Stimulated activated CD8-positive, alpha-beta memory T cell treated with anti-CD3 and anti-CD28 coated beads, Interleukin-4, amount 100 ng/mL, for 48 hours (primary cell): ENCODE data around the gene FAM72A.
"Not testable (repeated sequence)": the region's sequence is repeated elsewhere in the genome, so short reads cannot be mapped to it uniquely, and the experiment has no call there.

ENCODE experiments used
- DNase-seq: peaks from one replicate; pipeline ENCODE4 v3.0.0-alpha.2; 2020

FAM72A gene

GRCh38 chr1:206215600-206216392 lies 13.2 kb upstream of the FAM72A start:
- DNase-seq: not testable (repeated sequence)

DNA sequence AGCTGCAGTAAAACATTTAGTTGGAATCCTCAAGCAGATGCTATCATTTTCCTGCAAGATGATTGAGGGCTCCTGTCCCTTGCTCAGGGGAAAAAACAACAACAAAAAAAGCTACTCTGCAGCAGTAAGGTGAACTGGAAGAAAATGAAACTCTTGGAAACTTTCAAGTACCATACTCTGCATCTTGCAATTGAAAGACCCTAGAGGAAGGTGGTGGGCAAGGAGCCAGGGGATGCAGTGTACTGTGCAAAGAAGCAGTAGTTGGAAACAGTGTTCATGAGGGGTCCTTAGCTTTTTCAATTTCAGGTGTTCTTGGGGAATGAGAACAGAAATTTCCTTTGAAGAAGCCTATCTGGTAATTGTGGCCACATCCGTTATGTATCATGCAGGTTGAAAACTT lies 8.2 kb upstream of the FAM72A start:
- not testable (repeated sequence) for DNase-seq

DNA sequence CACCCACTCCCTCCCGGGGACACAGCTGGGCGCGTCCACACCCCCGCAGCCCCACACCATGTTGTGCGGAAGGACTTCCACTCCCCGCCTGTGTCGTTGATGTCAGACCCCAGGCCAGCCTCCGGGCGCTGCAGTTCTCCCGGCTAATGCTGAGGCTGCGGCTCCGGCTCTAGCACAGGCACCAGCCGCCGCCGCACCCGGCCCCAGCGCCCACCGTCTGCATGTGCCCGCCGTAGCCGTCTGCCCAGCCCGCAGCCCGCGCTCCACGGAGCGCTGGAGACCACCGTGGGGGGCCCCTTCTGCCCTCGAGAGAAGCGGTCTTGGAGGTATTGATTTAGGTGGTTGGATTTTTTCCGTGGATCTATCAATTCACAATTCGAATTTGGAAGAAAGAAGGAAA lies 2.9 kb upstream of the FAM72A start:
- DNase-seq: peak; percentile 25

DNA sequence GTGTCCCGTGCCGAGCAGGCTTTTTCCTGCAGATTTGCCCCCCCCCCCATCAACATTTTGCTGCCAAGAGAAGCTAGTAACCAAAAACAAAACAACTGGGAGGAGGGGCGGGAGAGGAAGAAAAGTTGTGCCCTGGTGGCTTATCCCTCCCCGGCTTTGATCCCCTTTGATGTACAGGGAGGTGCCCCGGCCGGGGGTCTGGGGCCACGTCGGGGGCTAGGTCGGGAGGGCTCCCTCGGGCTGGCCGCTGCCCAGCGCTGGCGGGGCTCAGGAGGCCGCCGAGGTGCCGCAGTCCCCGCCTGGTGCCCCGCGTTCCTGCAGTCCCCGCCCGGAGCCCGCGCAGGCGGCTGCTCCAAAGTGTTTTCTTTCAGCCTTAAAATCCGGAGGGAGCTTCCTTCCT lies 2.2 kb upstream of the FAM72A start:
- peak; percentile 24 for DNase-seq

DNA sequence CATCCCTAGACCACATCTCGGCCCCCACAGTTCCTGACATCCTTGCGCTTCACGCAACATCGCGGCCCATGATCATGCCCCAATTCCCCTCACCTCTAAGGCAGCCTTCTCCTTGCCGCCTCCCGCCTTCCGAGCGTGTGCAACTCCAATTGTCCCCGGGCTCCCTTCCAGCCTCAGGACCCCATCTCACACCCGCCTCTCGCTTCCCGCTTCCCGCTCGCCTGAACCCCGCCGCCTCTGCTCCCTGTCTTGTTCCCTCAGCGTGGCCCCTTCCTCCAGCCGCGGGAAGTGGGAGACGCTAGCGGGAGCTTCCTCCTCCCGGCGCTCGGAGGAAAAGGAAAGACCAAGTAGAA lies 1.5 kb upstream of the FAM72A start:
- DNase-seq: peak; percentile 25

DNA sequence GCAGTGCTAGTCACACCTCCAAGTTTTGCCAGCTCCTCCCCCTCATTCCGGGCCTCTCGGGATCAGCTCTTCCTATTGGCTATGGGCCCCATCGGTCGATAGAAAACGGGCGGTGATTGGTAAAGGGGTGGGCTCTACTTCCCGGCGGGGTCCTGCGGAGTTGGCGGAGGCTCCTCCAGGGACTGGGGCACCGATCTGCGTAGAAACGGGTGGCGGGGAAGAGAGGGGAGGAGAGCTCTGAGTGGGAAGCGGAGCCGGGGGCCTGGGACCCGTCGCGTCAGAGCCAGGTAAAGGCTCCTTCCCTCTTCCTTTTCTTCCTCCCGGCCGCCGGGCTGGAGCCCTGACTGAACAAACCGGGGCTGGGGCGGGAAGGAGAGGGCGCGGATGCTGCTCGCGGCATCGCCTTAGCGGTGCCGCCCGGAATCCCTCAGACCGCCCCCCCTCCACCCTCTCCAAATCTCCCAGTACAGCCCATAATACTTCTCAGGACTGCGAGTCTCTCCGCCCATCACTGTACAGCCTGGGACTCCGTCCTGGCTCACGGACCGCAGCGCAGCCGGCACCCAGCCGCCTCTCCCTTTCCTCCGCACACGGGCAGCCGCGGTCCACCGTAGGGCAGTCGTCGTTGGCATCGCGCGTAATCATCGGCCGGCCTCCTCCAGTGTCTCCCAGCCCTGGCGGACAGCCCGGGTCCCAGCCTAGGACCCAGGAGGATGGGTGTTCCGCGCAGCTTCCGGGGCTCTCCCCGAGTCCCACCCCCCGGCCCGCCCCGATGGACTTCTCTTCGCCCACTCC lies 922 bp upstream of the FAM72A start, which contains the start of gene SRGAP2:
SRGAP2 (plus strand) TSS at position 178 of the 795 bp plus-strand sequence. CDS start 2,430 bp downstream, outside the sequence.
- peak; percentile 65 for DNase-seq

DNA sequence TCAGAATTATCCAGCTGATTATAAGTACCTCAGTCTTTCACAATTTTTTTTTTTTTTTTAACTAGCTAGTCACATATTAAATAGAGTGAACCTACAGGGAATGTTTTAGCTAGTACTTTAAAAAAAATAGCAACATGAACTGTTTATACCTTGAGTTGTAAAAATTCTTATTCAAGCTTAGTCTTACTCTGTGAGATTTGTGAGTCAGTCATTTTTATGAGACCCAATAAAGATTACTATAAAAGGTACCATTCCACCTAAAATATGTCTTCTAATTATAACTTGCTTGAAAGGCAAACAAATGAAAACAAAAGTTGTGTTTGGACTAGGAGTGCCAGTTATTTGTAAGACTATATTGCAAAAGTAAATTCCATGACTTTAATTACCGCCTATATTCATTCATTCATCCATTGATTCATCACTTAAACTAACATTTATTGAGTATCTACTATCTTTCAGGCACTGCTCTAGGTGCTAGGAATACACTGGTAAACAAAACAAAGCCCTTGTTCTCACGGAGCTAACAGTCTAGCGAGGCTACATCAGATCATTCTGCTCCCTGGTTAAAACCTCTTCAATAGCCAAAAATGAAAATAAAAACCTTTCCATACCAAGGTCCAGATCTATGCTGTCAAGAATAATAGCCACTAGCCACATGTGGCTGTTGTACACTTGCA lies 5.8 kb downstream of the FAM72A start:
- not testable (repeated sequence) for DNase-seq

DNA sequence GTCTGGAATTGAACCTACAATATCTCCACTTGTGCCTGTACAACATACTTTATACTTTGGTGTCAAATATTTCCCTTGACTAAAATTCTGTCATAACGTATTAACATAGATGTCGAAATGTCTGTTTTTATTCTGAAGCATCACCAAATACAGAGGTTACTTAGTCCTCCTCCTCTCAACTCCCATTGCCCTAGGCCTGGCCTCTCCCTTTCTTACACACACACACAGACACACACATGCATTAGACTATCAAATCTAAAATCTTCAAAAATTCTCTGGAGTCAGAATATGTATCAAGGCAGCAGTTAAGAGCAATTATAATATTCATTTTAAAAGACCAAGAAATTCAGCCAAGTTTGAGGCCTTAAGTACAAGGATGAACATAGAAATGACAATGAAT lies 7.5 kb downstream of the FAM72A start:
- DNase-seq: not testable (repeated sequence)

- DNase-seq: not testable (repeated sequence)
These were observed 15.8 kb downstream of the FAM72A start for GRCh38 chr1:206186826-206187225.

- DNase-seq: not testable (repeated sequence)
These were observed 16.9 kb downstream of the FAM72A start for GRCh38 chr1:206185778-206186177.

DNA sequence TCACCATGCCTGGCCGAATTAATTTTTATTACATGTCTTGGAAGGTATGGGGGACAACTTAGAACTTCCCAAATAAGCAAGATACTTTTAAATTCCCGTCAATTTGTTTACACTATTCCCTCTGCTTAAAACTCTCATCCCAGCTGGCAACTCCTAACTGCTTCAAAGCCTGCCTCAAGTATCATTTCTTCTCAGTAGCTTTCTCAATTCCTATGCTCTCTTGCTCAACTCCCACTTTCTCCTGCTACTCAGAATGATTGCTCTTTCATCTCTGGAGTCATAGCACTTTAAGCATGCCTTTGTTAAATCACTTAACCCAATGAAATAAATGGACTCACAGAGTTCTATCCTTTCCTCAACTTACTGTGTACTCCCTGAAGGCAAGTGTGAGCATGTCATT lies 18.9 kb downstream of the FAM72A start:
- DNase-seq: not testable (repeated sequence)

GRCh38 chr1:206182368-206183317 lies 20.0 kb downstream of the FAM72A start:
- not testable (repeated sequence) for DNase-seq

- DNase-seq: not testable (repeated sequence)
These were observed 23.0 kb downstream of the FAM72A start for GRCh38 chr1:206179666-206180065.

- DNase-seq: not testable (repeated sequence)
These were observed 24.3 kb downstream of the FAM72A start for GRCh38 chr1:206178061-206178989.

GRCh38 chr1:206176114-206176502 lies 26.5 kb downstream of the FAM72A start:
- peak; percentile 34 for DNase-seq

DNA sequence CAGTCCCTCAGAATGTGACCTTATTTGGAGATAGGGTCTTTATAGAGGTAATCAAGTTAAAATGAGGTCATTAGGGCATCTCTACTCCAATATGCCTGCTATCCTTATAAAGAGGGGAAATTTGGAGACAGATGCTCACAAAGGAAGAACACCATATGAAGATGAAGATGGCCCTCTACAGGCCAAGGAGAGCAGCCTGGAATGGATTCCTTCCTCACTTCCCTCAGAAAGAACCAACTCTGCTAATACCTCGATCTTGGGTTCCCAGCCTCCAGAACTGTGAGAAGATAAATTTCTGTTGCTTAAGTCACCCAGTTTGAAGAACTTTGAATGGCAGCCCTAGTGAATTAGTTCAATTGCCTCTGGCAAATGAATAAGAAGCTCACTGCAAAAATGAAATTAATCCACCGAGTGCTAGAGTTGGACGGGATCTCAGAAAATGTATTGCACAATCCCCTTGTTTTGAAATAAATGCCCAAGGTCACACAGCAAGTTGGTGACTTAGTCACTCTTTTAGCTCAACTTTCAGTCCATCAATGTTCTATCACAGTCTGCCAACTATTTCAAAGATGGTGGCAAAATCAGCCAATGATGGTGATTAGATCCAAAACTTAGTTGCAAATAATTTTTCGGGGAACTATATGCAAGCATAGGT lies 27.1 kb downstream of the FAM72A start:
- not testable (repeated sequence) for DNase-seq

- DNase-seq: not testable (repeated sequence)
These were observed 28.3 kb downstream of the FAM72A start for GRCh38 chr1:206174182-206174868.

GRCh38 chr1:206173110-206173719 lies 29.4 kb downstream of the FAM72A start:
- not testable (repeated sequence) for DNase-seq

DNA sequence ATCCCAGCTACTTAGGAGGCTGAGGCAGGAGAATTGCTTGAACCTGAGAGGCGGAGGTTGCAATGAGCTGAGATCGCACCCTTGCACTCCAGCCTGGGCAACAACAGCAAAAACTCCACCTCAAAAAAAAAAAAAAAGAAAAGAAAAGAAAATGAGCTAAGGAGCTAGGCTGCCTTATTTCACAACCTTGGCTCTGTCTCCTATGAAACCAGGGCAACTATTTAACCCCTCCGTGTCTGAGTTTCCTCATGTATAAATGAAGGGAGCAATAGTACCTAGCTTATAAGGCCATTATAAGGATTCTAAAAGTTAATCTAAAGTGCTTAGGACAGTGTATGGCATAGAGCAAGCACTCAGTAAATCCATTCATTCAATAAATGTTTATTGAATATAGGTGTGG lies 32.8 kb downstream of the FAM72A start:
- not testable (repeated sequence) for DNase-seq
